Smooth muscle cell (in vitro differentiated cells): ENCODE data around the gene COL23A1. TPM values are rescaled to one million over a fixed set of nuclear protein-coding genes. Genes with fewer than 3 reads are reported as not detected.

Source experiments
- DNase-seq: peaks from one replicate; lab custom pipeline; 2025; ENCODE audit not compliant: unreplicated experiment; lab: John Stamatoyannopoulos, UW
- H2AFZ ChIP-seq: fragments of 200-600 bp; sonication (generic); 2 replicates; pipeline ENCODE4 v1.6.0; 2016; ENCODE audit warnings: antibody characterized with exemption, low read depth, mild to moderate bottlenecking
- H3F3A ChIP-seq: fragments of 200-600 bp; sonication (generic); 2 replicates; pipeline ENCODE4 v1.6.0; 2017; ENCODE audit warnings: antibody characterized with exemption, low read depth
- H3K27ac ChIP-seq: fragments of 200-600 bp; sonication (generic); 2 replicates; pipeline ENCODE4 v1.5.1; 2016; ENCODE audit warnings: low read depth, mild to moderate bottlenecking
- H3K27me3 ChIP-seq: fragments of 200-600 bp; sonication (generic); 2 replicates; pipeline ENCODE4 v1.6.1; 2016; ENCODE audit warnings: low read depth, mild to moderate bottlenecking
- H3K36me3 ChIP-seq: fragments of 200-600 bp; sonication (generic); 2 replicates; pipeline ENCODE4 v1.5.1; 2016; ENCODE audit warnings: low read depth
- H3K4me1 ChIP-seq: fragments of 200-600 bp; sonication (generic); 2 replicates; pipeline ENCODE4 v1.5.1; 2016; ENCODE audit warnings: low read depth
- H3K4me2 ChIP-seq: fragments of 200-600 bp; sonication (generic); 2 replicates; pipeline ENCODE4 v1.6.0; 2016; ENCODE audit warnings: mild to moderate bottlenecking
- H3K4me3 ChIP-seq: fragments of 200-600 bp; sonication (generic); 2 replicates; pipeline ENCODE4 v1.5.1; 2016; ENCODE audit warnings: mild to moderate bottlenecking
- H3K79me2 ChIP-seq: fragments of 200-600 bp; sonication (generic); 2 replicates; pipeline ENCODE4 v1.6.0; 2016; ENCODE audit warnings: low read depth, mild to moderate bottlenecking
- H3K9ac ChIP-seq: fragments of 200-600 bp; sonication (generic); 2 replicates; pipeline ENCODE4 v1.6.0; 2016; ENCODE audit warnings: low read depth
- H3K9me3 ChIP-seq: fragments of 200-600 bp; sonication (generic); replicated peaks from 2 replicates; pipeline ENCODE4 v1.5.1; 2016; ENCODE audit warnings: low read depth
- H4K20me1 ChIP-seq: fragments of 200-600 bp; sonication (generic); 2 replicates; pipeline ENCODE4 v1.6.0; 2016; ENCODE audit warnings: low read depth
- WGBS: methylation state at CpG from one replicate; pipeline ENCODE4 v1.1.7; 2016; ENCODE audit warnings: low lambda C conversion rate; 5-methylcytosine and 5-hydroxymethylcytosine counted together
- polyA plus RNA-seq: library from polyadenylated mRNA; unstranded; fragments of >200 nt; fragmentation: Nextera tagmentation; extraction: Ambion mirVana; gene quantifications from 2 replicates; pipeline ENCODE4 v1.2.1, GENCODE V29; 2016
- total RNA-seq: library from RNA; depleted of rRNA; stranded (reverse); fragments of >200 nt; gene quantifications from 2 replicates; pipeline ENCODE4 v1.2.3, GENCODE V29; 2014
- TF ChIP-seq, protein P1 (sequence below): fragments of 200-600 bp; sonication (generic); IDR thresholded peaks from 2 replicates; pipeline ENCODE4 v1.5.1; 2017; ENCODE audit warnings: borderline replicate concordance, mild to moderate bottlenecking, antibody characterized with exemption; ENCODE audit not compliant: insufficient read depth, poor library complexity, severe bottlenecking

COL23A1 gene
- total and polyA plus RNA-seq, 2 experiments from 2014 or later, result 5.3 to 27.4 TPM

DNA sequence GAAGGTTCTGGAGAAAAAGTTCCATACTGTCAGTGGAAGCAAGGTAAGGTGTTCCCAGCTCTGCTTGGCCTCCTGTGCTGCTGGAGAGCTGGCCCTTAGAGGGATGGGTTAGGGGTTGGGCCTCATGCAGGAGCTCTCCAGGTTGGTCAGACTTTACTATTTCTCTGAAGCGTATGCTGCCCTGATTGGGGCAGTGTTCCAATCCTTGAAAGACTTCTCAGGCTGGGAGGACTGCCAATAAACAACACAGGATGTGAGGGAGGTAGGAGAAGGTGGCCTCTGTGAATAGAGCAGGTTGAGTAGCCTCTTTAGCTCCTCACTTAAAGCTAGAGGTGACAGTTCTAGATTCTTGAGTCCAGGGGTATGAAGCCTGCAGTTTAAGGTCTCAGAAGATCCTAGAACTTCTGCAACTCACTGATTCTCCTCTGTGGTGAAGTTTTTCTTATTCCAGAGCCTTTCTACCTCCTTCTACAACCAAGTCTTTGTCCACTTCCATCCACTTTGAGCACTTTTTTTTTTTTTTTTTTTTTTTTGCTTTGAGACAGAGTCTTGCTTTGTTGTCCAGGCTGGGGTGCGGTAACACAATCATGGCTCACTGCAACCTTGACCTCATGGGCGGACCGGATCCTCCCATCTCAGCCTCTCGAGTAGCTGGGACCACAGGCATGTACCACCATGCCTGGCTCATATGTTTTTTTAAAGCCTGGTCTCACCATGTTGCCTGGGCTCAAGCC, 382.8 kb downstream of the COL23A1 start:
- Histone ChIP-seq H4K20me1 (peaks cover 72% of the 10 kb centered on the region), H3K9me3 (no peaks in the 10 kb centered on the region), H2AFZ (no peak overlapping the region), H3K4me2 (peak overlapping the region; percentile 95), H3K9ac (no peak overlapping the region), H3K36me3 (peaks cover 3% of the 10 kb centered on the region), H3K79me2 (peaks cover 51% of the 10 kb centered on the region), H3K4me3 (peak overlapping the region; percentile 99), H3K27me3 (no peaks in the 10 kb centered on the region), H3K4me1 (peaks cover 11% of the 10 kb centered on the region), H3K27ac (peak overlapping the region; percentile 82), H3F3A (peaks cover 49% of the 10 kb centered on the region)
- no peak for DNase-seq
- TF ChIP-seq, protein P1, sequence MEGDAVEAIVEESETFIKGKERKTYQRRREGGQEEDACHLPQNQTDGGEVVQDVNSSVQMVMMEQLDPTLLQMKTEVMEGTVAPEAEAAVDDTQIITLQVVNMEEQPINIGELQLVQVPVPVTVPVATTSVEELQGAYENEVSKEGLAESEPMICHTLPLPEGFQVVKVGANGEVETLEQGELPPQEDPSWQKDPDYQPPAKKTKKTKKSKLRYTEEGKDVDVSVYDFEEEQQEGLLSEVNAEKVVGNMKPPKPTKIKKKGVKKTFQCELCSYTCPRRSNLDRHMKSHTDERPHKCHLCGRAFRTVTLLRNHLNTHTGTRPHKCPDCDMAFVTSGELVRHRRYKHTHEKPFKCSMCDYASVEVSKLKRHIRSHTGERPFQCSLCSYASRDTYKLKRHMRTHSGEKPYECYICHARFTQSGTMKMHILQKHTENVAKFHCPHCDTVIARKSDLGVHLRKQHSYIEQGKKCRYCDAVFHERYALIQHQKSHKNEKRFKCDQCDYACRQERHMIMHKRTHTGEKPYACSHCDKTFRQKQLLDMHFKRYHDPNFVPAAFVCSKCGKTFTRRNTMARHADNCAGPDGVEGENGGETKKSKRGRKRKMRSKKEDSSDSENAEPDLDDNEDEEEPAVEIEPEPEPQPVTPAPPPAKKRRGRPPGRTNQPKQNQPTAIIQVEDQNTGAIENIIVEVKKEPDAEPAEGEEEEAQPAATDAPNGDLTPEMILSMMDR, result no peak
- WGBS, result 92% methylated on average over 5 of the region's 5 CpGs

GRCh38 chr5:178206166-178207101, 383.8 kb downstream of the COL23A1 start:
- H3F3A ChIP-seq, result peaks cover 42% of the 10 kb centered on the region
- TF ChIP-seq, protein P1, result no peak
- DNase-seq, result no peak
- H2AFZ ChIP-seq, result no peak overlapping the region
- H3K27ac ChIP-seq, result peak overlapping the region; percentile 82
- H3K4me3 ChIP-seq, result peak overlapping the region; percentile 99
- H3K79me2 ChIP-seq, result peaks cover 51% of the 10 kb centered on the region
- H3K36me3 ChIP-seq, result peaks cover 3% of the 10 kb centered on the region
- H3K27me3 ChIP-seq, result no peaks in the 10 kb centered on the region
- 54% methylated on average over 12 of the region's 12 CpGs for WGBS
- peak overlapping the region; percentile 89 for H3K9ac ChIP-seq
- H3K9me3 ChIP-seq, result no peaks in the 10 kb centered on the region
- H3K4me1 ChIP-seq, result peaks cover 11% of the 10 kb centered on the region
- peak overlapping the region; percentile 95 for H3K4me2 ChIP-seq
- H4K20me1 ChIP-seq, result peaks cover 63% of the 10 kb centered on the region

DNA sequence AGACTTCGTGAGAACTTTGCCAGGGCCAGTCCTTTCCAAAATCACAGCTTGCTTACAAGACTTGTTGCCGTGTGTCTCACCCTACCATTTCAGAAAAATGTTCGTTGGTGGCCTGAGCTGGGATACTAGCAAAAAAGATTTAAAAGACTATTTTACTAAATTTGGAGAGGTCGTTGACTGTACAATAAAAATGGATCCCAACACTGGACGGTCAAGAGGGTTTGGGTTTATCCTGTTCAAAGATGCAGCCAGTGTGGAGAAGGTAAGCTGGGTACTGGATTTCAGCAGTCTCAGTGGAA, 384.5 kb downstream of the COL23A1 start:
- TF ChIP-seq, protein P1, result no peak
- peak overlapping the region; percentile 99 for H3K4me3 ChIP-seq
- peaks cover 3% of the 10 kb centered on the region for H3K36me3 ChIP-seq
- no peaks in the 10 kb centered on the region for H3K9me3 ChIP-seq
- DNase-seq, result no peak
- H3K27me3 ChIP-seq, result no peaks in the 10 kb centered on the region
- peaks cover 11% of the 10 kb centered on the region for H3K4me1 ChIP-seq
- H3K27ac ChIP-seq, result peak overlapping the region; percentile 82
- H3K4me2 ChIP-seq, result peak overlapping the region; percentile 95
- H4K20me1 ChIP-seq, result peaks cover 56% of the 10 kb centered on the region
- 5% methylated on average over 5 of the region's 5 CpGs for WGBS
- no peak overlapping the region for H2AFZ ChIP-seq
- peaks cover 38% of the 10 kb centered on the region for H3F3A ChIP-seq
- H3K9ac ChIP-seq, result peak overlapping the region; percentile 89
- H3K79me2 ChIP-seq, result peaks cover 51% of the 10 kb centered on the region
